Liver (tissue), 9 donors: ENCODE results near the gene HDAC9. TPM values are rescaled to one million over a fixed set of nuclear protein-coding genes. Genes with fewer than 3 reads are reported as not detected.

Experiments used
- DNase-seq: peaks from one replicate; pipeline ENCODE4 v3.0.0-alpha.2; 2017; ENCODE audit warnings: low spot score
- H3K27ac ChIP-seq, 2 donors: one replicate each; pipeline ENCODE4 v1.7.0; 2013; ENCODE audit warnings: inconsistent platforms in 2 of 2, low read length in 2 of 2, control low read depth in 1 of 2, low read depth in 1 of 2, mild to moderate bottlenecking in 1 of 2
- H3K27me3 ChIP-seq, 4 donors: one replicate each; pipeline versions ENCODE4 v1.6.1 to v1.7.0; 2013; ENCODE audit warnings: low read length in 3 of 4, inconsistent platforms in 1 of 4, mild to moderate bottlenecking in 1 of 4, moderate library complexity in 1 of 4; ENCODE audit not compliant: control insufficient read depth in 4 of 4, insufficient read depth in 4 of 4
- H3K36me3 ChIP-seq, 4 donors: one replicate each; pipeline versions ENCODE4 v1.6.1 to v1.7.0; 2013; ENCODE audit warnings: low read length in 3 of 4, mild to moderate bottlenecking in 3 of 4, low read depth in 1 of 4, moderate library complexity in 1 of 4; ENCODE audit not compliant: control insufficient read depth in 4 of 4, insufficient read depth in 3 of 4
- H3K4me1 ChIP-seq, 4 donors: one replicate each; pipeline versions ENCODE4 v1.6.1 to v1.7.0; 2013; ENCODE audit warnings: low read length in 3 of 4, mild to moderate bottlenecking in 3 of 4, moderate library complexity in 1 of 4; ENCODE audit not compliant: control insufficient read depth in 4 of 4, insufficient read depth in 4 of 4
- H3K4me3 ChIP-seq, 3 donors: one replicate each; pipeline versions ENCODE4 v1.6.1 to v1.7.0; 2013; ENCODE audit warnings: low read length in 3 of 3, control low read depth in 1 of 3, low read depth in 1 of 3, mild to moderate bottlenecking in 1 of 3
- H3K9ac ChIP-seq, 2 donors: one replicate each; pipeline ENCODE4 v1.7.0; 2013; ENCODE audit warnings: low read length in 2 of 2, mild to moderate bottlenecking in 2 of 2, moderate library complexity in 2 of 2, control low read depth in 1 of 2, low read depth in 1 of 2
- H3K9me3 ChIP-seq, 4 donors: one replicate each; pipeline versions ENCODE4 v1.6.1 to v1.7.0; 2013; ENCODE audit warnings: low read length in 3 of 4; ENCODE audit not compliant: control insufficient read depth in 4 of 4
- EGR1 ChIP-seq, 2 donors: IDR thresholded peaks; 2 replicates each; pipeline ENCODE4 v1.6.1; 2016 to 2018; ENCODE audit warnings: antibody characterized with exemption in 2 of 2, low read depth in 2 of 2
- FOXA1 ChIP-seq: IDR thresholded peaks from 2 replicates; pipeline ENCODE4 v1.6.1; 2016; ENCODE audit warnings: antibody characterized with exemption
- FOXA2 ChIP-seq: IDR thresholded peaks from 2 replicates; pipeline ENCODE4 v1.6.1; 2016; ENCODE audit warnings: antibody characterized with exemption
- GABPA ChIP-seq, 2 donors: IDR thresholded peaks in 1 of 2; conservative IDR thresholded peaks in 1 of 2; 2 replicates each; pipeline ENCODE4 v1.6.1; 2016; ENCODE audit warnings: antibody characterized with exemption in 2 of 2, mild to moderate bottlenecking in 1 of 2, moderate library complexity in 1 of 2
- HNF4A ChIP-seq, 2 donors: conservative IDR thresholded peaks; 2 replicates each; pipeline ENCODE4 v1.6.1; 2016; ENCODE audit warnings: antibody characterized with exemption in 2 of 2, mild to moderate bottlenecking in 2 of 2
- HNF4G ChIP-seq: IDR thresholded peaks from 2 replicates; pipeline ENCODE4 v1.6.1; 2016; ENCODE audit warnings: antibody characterized with exemption
- JUND ChIP-seq, 2 donors: IDR thresholded peaks; 2 replicates each; pipeline ENCODE4 v1.6.1; 2016; ENCODE audit warnings: antibody characterized with exemption in 2 of 2
- NR2F2 ChIP-seq: IDR thresholded peaks from 2 replicates; pipeline ENCODE4 v1.6.1; 2016; ENCODE audit warnings: antibody characterized with exemption
- RAD21 ChIP-seq, 2 donors: IDR thresholded peaks; 2 replicates each; pipeline ENCODE4 v1.6.1; 2016; ENCODE audit warnings: antibody characterized with exemption in 2 of 2, mild to moderate bottlenecking in 2 of 2
- RXRA ChIP-seq, 2 donors: IDR thresholded peaks; 2 replicates each; pipeline ENCODE4 v1.6.1; 2017 to 2018; ENCODE audit warnings: antibody characterized with exemption in 2 of 2, mild to moderate bottlenecking in 1 of 2
- SP1 ChIP-seq: IDR thresholded peaks from 2 replicates; pipeline ENCODE4 v1.6.1; 2018; ENCODE audit warnings: antibody characterized with exemption, mild to moderate bottlenecking
- TAF1 ChIP-seq: conservative IDR thresholded peaks from 2 replicates; pipeline ENCODE4 v1.6.1; 2016; ENCODE audit warnings: antibody characterized with exemption, mild to moderate bottlenecking
- YY1 ChIP-seq: IDR thresholded peaks from 2 replicates; pipeline ENCODE4 v1.6.1; 2016; ENCODE audit warnings: antibody characterized with exemption, mild to moderate bottlenecking
- WGBS: extraction: QIAGEN DNeasy Blood & Tissue Kit; methylation state at CpG from one replicate; pipeline ENCODE4 v1.1.7; 2013; 5-methylcytosine and 5-hydroxymethylcytosine counted together
- polyA plus RNA-seq, 2 donors: library from polyadenylated mRNA; stranded (reverse) in 1 of 2; unstranded in 1 of 2; fragments of 200-250 nt in 1 of 2; fragments of >200 nt in 1 of 2; fragmentation: Nextera tagmentation in 1 of 2; extraction: Ambion mirVana in 1 of 2; gene quantifications; one replicate each; pipeline versions ENCODE4 v1.2.1 to v1.2.3, GENCODE V29; 2013 to 2015
- total RNA-seq, 2 donors: library from RNA; depleted of rRNA; stranded (reverse); fragments of >200 nt; gene quantifications; one replicate each; pipeline ENCODE4 v1.2.3, GENCODE V29; 2014
- TF ChIP-seq, protein P1 (sequence below): IDR thresholded peaks from 2 replicates; pipeline ENCODE4 v1.6.1; 2016; ENCODE audit warnings: antibody characterized with exemption
- TF ChIP-seq, protein P2 (sequence below): IDR thresholded peaks from 2 replicates; pipeline ENCODE4 v1.6.1; 2016; ENCODE audit warnings: antibody characterized with exemption
- TF ChIP-seq, protein P3 (sequence below): IDR thresholded peaks from 2 replicates; pipeline ENCODE4 v1.6.1; 2016; ENCODE audit warnings: antibody characterized with exemption, mild to moderate bottlenecking
- TF ChIP-seq, protein P4 (sequence below): fragments of 150-350 bp; IDR thresholded peaks from 2 replicates; pipeline ENCODE4 v1.5.1; 2017; ENCODE audit warnings: improper control_type of control experiment, low read depth, low read length; ENCODE audit not compliant: missing input control
- TF ChIP-seq, protein P5 (sequence below): IDR thresholded peaks from 2 replicates; pipeline ENCODE4 v1.6.1; 2016; ENCODE audit warnings: antibody characterized with exemption
- donor health status: healthy.
- donor health status: healthy.
- donor health status: healthy.
- donor health status: healthy.
- donor health status: healthy.

The HDAC9 gene
- total and polyA plus RNA-seq, 4 donors = 1.0 to 10.1 (median 2.3) TPM

DNA sequence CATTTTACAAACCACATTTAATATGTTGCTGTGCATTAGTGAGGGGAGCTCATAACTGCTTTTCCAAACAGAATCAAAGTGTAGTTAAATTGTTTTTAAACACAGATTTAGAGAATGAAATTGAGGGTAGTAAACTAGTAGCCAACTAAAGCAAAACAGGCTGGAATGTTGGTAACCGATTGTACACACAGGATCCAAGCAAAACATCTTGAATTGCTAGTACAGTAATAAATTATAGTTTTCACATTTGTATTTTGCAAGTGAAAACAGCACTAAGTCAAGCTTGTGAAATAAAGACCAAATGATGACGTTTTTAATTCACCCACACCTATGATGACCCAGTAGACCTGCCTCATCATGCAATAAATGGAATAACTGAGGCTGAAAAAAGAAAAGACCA lies 198.3 kb downstream of the HDAC9 start:
- DNase-seq = no peak
- H3K36me3 ChIP-seq = no peaks in the 10 kb centered on the region
- TF ChIP-seq TAF1 (no peak), YY1 (no peak), RAD21 (IDR thresholded peaks at IDR 0.05) (no peak), RXRA (IDR thresholded peaks at IDR 0.05) (no peak), FOXA1 (no peak), GABPA (IDR thresholded peaks at IDR 0.05 in 1 of 2, conservative IDR thresholded peaks at IDR 0.05 in 1 of 2) (no peak), FOXA2 (no peak), EGR1 (IDR thresholded peaks at IDR 0.05; ENCODE audit: low read depth in 2 of 2) (no peak), HNF4G (no peak), NR2F2 (no peak), HNF4A (conservative IDR thresholded peaks at IDR 0.05) (no peak), SP1 (no peak), JUND (IDR thresholded peaks at IDR 0.05) (no peak)
- TF ChIP-seq, protein P1, sequence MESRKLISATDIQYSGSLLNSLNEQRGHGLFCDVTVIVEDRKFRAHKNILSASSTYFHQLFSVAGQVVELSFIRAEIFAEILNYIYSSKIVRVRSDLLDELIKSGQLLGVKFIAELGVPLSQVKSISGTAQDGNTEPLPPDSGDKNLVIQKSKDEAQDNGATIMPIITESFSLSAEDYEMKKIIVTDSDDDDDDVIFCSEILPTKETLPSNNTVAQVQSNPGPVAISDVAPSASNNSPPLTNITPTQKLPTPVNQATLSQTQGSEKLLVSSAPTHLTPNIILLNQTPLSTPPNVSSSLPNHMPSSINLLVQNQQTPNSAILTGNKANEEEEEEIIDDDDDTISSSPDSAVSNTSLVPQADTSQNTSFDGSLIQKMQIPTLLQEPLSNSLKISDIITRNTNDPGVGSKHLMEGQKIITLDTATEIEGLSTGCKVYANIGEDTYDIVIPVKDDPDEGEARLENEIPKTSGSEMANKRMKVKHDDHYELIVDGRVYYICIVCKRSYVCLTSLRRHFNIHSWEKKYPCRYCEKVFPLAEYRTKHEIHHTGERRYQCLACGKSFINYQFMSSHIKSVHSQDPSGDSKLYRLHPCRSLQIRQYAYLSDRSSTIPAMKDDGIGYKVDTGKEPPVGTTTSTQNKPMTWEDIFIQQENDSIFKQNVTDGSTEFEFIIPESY = no peak
- TF ChIP-seq, protein P2, sequence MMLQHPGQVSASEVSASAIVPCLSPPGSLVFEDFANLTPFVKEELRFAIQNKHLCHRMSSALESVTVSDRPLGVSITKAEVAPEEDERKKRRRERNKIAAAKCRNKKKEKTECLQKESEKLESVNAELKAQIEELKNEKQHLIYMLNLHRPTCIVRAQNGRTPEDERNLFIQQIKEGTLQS = no peak
- TF ChIP-seq, protein P3, sequence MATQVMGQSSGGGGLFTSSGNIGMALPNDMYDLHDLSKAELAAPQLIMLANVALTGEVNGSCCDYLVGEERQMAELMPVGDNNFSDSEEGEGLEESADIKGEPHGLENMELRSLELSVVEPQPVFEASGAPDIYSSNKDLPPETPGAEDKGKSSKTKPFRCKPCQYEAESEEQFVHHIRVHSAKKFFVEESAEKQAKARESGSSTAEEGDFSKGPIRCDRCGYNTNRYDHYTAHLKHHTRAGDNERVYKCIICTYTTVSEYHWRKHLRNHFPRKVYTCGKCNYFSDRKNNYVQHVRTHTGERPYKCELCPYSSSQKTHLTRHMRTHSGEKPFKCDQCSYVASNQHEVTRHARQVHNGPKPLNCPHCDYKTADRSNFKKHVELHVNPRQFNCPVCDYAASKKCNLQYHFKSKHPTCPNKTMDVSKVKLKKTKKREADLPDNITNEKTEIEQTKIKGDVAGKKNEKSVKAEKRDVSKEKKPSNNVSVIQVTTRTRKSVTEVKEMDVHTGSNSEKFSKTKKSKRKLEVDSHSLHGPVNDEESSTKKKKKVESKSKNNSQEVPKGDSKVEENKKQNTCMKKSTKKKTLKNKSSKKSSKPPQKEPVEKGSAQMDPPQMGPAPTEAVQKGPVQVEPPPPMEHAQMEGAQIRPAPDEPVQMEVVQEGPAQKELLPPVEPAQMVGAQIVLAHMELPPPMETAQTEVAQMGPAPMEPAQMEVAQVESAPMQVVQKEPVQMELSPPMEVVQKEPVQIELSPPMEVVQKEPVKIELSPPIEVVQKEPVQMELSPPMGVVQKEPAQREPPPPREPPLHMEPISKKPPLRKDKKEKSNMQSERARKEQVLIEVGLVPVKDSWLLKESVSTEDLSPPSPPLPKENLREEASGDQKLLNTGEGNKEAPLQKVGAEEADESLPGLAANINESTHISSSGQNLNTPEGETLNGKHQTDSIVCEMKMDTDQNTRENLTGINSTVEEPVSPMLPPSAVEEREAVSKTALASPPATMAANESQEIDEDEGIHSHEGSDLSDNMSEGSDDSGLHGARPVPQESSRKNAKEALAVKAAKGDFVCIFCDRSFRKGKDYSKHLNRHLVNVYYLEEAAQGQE = no peak
- TF ChIP-seq, protein P4, sequence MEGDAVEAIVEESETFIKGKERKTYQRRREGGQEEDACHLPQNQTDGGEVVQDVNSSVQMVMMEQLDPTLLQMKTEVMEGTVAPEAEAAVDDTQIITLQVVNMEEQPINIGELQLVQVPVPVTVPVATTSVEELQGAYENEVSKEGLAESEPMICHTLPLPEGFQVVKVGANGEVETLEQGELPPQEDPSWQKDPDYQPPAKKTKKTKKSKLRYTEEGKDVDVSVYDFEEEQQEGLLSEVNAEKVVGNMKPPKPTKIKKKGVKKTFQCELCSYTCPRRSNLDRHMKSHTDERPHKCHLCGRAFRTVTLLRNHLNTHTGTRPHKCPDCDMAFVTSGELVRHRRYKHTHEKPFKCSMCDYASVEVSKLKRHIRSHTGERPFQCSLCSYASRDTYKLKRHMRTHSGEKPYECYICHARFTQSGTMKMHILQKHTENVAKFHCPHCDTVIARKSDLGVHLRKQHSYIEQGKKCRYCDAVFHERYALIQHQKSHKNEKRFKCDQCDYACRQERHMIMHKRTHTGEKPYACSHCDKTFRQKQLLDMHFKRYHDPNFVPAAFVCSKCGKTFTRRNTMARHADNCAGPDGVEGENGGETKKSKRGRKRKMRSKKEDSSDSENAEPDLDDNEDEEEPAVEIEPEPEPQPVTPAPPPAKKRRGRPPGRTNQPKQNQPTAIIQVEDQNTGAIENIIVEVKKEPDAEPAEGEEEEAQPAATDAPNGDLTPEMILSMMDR = no peak
- TF ChIP-seq, protein P5, sequence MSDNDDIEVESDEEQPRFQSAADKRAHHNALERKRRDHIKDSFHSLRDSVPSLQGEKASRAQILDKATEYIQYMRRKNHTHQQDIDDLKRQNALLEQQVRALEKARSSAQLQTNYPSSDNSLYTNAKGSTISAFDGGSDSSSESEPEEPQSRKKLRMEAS = no peak
- H3K27ac ChIP-seq = no peak overlapping the region
- no peaks in the 10 kb centered on the region for H3K27me3 ChIP-seq
- H3K4me1 ChIP-seq = no peaks in the 10 kb centered on the region
- WGBS = 48% methylated on average over 2 of the region's 2 CpGs
- H3K9me3 ChIP-seq = no peaks in the 10 kb centered on the region
- no peak overlapping the region for H3K4me3 ChIP-seq
- H3K9ac ChIP-seq = no peak overlapping the region
